Small intestine (tissue), 16 donors: ENCODE measurements around the gene FAM72C. TPM values are rescaled to one million over a fixed set of nuclear protein-coding genes. Genes with fewer than 3 reads are reported as not detected.
"Not testable (repeated sequence)": the region's sequence is repeated elsewhere in the genome, so short reads cannot be mapped to it uniquely, and the experiment has no call there.

Source experiments
- DNase-seq, 2 donors: peaks; one replicate each; pipeline versions ENCODE4 v3.0.0 to v3.0.0-alpha.2; 2013
- FAIRE-seq: peaks from 2 replicates; lab custom pipeline; 2012; peaks lifted over from hg19 to GRCh38; lab: Jason Lieb, UNC
- H3K27ac ChIP-seq, 3 donors: one replicate each; pipeline ENCODE4 v1.5.1; 2013; ENCODE audit warnings: low read length in 2 of 3, mild to moderate bottlenecking in 2 of 3, control low read depth in 1 of 3, inconsistent platforms in 1 of 3, low read depth in 1 of 3, moderate library complexity in 1 of 3
- H3K27me3 ChIP-seq, 3 donors: one replicate each; pipeline ENCODE4 v1.6.1; 2013; ENCODE audit warnings: low read length in 3 of 3, inconsistent platforms in 1 of 3; ENCODE audit not compliant: control insufficient read depth in 3 of 3, insufficient read depth in 3 of 3
- H3K36me3 ChIP-seq, 3 donors: one replicate each; pipeline ENCODE4 v1.6.1; 2013; ENCODE audit warnings: low read length in 3 of 3, inconsistent platforms in 1 of 3, low read depth in 1 of 3, mild to moderate bottlenecking in 1 of 3, moderate library complexity in 1 of 3; ENCODE audit not compliant: control insufficient read depth in 3 of 3, insufficient read depth in 2 of 3
- H3K4me1 ChIP-seq, 3 donors: one replicate each; pipeline ENCODE4 v1.6.1; 2013; ENCODE audit warnings: low read length in 2 of 3, inconsistent platforms in 1 of 3, low read depth in 1 of 3, mild to moderate bottlenecking in 1 of 3, moderate library complexity in 1 of 3; ENCODE audit not compliant: control insufficient read depth in 3 of 3, insufficient read depth in 2 of 3
- H3K4me3 ChIP-seq, 3 donors: one replicate each; pipeline ENCODE4 v1.5.1; 2013; ENCODE audit warnings: low read length in 3 of 3, control low read depth in 1 of 3, inconsistent platforms in 1 of 3, low read depth in 1 of 3, mild to moderate bottlenecking in 1 of 3, moderate library complexity in 1 of 3
- H3K9me3 ChIP-seq, 2 donors: one replicate each; pipeline ENCODE4 v1.6.1; 2013; ENCODE audit warnings: low read depth in 1 of 2, low read length in 1 of 2; ENCODE audit not compliant: control insufficient read depth in 2 of 2, insufficient read depth in 1 of 2
- WGBS, 3 donors: extraction: QIAGEN DNeasy Blood & Tissue Kit; methylation state at CpG; one replicate each; pipeline ENCODE4 v1.1.7; 2013; 5-methylcytosine and 5-hydroxymethylcytosine counted together
- long read RNA-seq, 10 donors: transcript quantifications; one replicate each; lab custom pipeline, GENCODE V29; 2026
- polyA plus RNA-seq, 4 donors: library from polyadenylated mRNA; stranded (reverse) in 3 of 4; unstranded in 1 of 4; fragments of 200-250 nt in 3 of 4; fragments of 120-200 nt in 1 of 4; gene quantifications; one replicate each; pipeline versions ENCODE4 v1.2.1 to v1.2.3, GENCODE V29; 2013
- donor health status: healthy with polysubstance abuse.
- donor health status: control.
- donor health status: control.
- donor health status: Bipolar disorder and iron deficiency.
- donor health status: healthy.

Gene FAM72C
- 1 to 10 TPM in 2 of 4 donors, under 1 TPM in 1, not detected in 1; 0.22 to 1.6 (median 1.3) TPM for polyA plus RNA-seq
- long read RNA-seq, donor 1, result 0 reads
- long read RNA-seq, donor 2, result 0 reads
- long read RNA-seq, donor 3, result 0 reads
- long read RNA-seq, donor 4, result 0 reads
- long read RNA-seq, donor 5, partial matches to known transcripts, result 0 of 1 reads
- long read RNA-seq, donor 5, other reads (novel, unspliced or antisense), result 0 of 1 reads
- long read RNA-seq, donor 6, result 0 reads
- long read RNA-seq, donor 7, result 0 reads
- long read RNA-seq, donor 8, result 0 reads
- long read RNA-seq, donor 9, result 0 reads
- long read RNA-seq, donor 10, result 0 reads

DNA sequence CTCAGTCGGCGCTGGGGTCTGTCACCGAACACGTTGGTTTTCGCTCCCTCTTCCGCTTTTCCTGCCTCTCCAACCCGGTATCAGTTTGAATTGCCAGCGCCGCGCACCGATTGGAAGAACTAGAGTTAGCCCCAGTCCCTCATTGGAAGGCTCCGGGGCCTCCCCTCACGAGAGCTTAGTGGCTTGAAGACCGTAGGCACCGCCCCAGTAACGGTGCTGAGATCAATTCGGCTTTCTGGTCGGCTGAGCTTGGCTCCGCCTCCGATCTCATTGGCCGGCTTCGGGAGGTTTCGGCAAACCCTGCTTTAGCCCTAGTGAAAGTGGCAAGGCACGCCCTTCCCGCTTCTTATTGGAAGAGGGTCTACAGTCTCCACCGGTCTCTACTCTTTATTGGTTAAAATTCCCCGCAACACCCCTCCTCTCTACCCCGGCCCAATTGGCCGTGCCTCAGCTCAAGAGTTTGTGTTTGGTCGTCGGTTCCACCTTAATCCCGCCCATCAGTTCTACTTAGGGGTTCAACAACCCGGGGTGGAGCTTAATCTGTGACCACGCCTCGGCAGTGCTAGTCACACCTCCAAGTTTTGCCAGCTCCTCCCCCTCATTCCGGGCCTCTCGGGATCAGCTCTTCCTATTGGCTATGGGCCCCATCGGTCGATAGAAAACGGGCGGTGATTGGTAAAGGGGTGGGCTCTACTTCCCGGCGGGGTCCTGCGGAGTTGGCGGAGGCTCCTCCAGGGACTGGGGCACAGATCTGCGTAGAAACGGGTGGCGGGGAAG, at the start of gene FAM72C:
FAM72C (minus strand) TSS at position 63 of the 777 bp plus-strand sequence. CDS start 845 bp downstream, outside the sequence.
- not testable (repeated sequence) for H3K27me3 ChIP-seq, DNase-seq, H3K4me1 ChIP-seq, H3K9me3 ChIP-seq, H3K27ac ChIP-seq, FAIRE-seq, H3K36me3 ChIP-seq, H3K4me3 ChIP-seq
- WGBS, 3 donors, result no CpG with 5 or more reads among the region's 48 CpGs

GRCh38 chr1:144020001-144020738, 48.4 kb upstream of the FAM72C start:
- not testable (repeated sequence) for H3K27ac ChIP-seq, H3K4me1 ChIP-seq, H3K9me3 ChIP-seq, H3K4me3 ChIP-seq, H3K36me3 ChIP-seq, DNase-seq, H3K27me3 ChIP-seq, FAIRE-seq
- WGBS, 3 donors, result no CpG with 5 or more reads among the region's 3 CpGs

GRCh38 chr1:144019101-144019500, 47.3 kb upstream of the FAM72C start:
- no CpG with 5 or more reads among the region's 2 CpGs for WGBS, 3 donors
- not testable (repeated sequence) for H3K9me3 ChIP-seq, H3K27me3 ChIP-seq, H3K4me1 ChIP-seq, DNase-seq, H3K36me3 ChIP-seq, H3K27ac ChIP-seq, H3K4me3 ChIP-seq, FAIRE-seq

GRCh38 chr1:144015180-144015966, 43.6 kb upstream of the FAM72C start:
- DNase-seq, H3K4me3 ChIP-seq, FAIRE-seq, H3K36me3 ChIP-seq, H3K9me3 ChIP-seq, H3K4me1 ChIP-seq, H3K27ac ChIP-seq, H3K27me3 ChIP-seq: not testable (repeated sequence)
- WGBS, 3 donors, result 62 to 71% (median 70%) methylated on average over 1 to 4 of the region's 8 CpGs

DNA sequence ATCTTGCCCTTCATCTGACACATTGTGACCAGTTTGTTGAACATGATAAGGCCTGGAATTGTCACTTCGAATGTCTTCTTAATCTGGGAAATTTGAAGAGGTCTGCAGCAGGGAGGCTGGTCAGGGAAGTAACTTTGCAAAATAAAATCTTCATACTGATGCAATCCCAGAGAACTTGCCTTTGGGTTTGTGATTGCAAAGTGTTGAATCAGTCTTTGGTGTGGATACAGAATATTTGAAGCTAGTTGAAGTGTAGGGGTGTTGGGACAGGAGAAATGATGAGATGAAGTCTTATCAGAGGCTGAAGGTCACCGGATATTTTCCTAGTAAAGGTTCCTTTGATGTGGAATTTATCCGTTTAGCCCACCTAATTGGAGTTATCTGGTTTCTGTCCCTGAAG, 42.7 kb upstream of the FAM72C start:
- not testable (repeated sequence) for FAIRE-seq

GRCh38 chr1:144014121-144014520, 42.3 kb upstream of the FAM72C start:
- not testable (repeated sequence) for H3K4me3 ChIP-seq, H3K27me3 ChIP-seq, FAIRE-seq, H3K36me3 ChIP-seq, H3K4me1 ChIP-seq, H3K9me3 ChIP-seq, H3K27ac ChIP-seq, DNase-seq
- WGBS, 3 donors, result no CpG with 5 or more reads among the region's 4 CpGs

More for the DNA sequence above, 42.7 kb upstream of the FAM72C start:
- not testable (repeated sequence) for H3K27ac ChIP-seq, DNase-seq, H3K9me3 ChIP-seq, H3K36me3 ChIP-seq, H3K4me1 ChIP-seq, H3K4me3 ChIP-seq, H3K27me3 ChIP-seq
- no CpG with 5 or more reads among the region's 3 CpGs for WGBS, 3 donors

- not testable (repeated sequence) for FAIRE-seq, H3K4me1 ChIP-seq, H3K4me3 ChIP-seq, H3K27me3 ChIP-seq, H3K36me3 ChIP-seq, H3K27ac ChIP-seq, H3K9me3 ChIP-seq, DNase-seq
- no CpG with 5 or more reads among the region's 4 CpGs for WGBS, 3 donors
Observed at GRCh38 chr1:144012168-144012733, 40.5 kb upstream of the FAM72C start.
